ENCODE measurements around the gene EMILIN2. TPM values are rescaled to one million over a fixed set of nuclear protein-coding genes. Genes with fewer than 3 reads are reported as not detected.

Gene EMILIN2
- total RNA-seq, 1 experiment from 2014 or later: 20.0 TPM

- H2BK15ac ChIP-seq (ENCODE audit: low read depth, low read length): no peak overlapping the region
- H3K27me3 ChIP-seq (ENCODE audit: insufficient read depth, low read length): no peaks in the 10 kb centered on the region
- H4K91ac ChIP-seq (ENCODE audit: insufficient read length, low read depth, low read length): no peak overlapping the region
- H3K4me1 ChIP-seq (ENCODE audit: insufficient read depth, low read length): no peaks in the 10 kb centered on the region
- H4K20me1 ChIP-seq (ENCODE audit: control insufficient read depth, insufficient read depth, insufficient read length): no peaks in the 10 kb centered on the region
- H3K27ac Mint-ChIP-seq: no peak overlapping the region
- no peak overlapping the region for H2AFZ ChIP-seq (ENCODE audit: low read length)
- H2BK5ac ChIP-seq (ENCODE audit: insufficient read length, low read length): no peak overlapping the region
- no peak overlapping the region for H3K9ac ChIP-seq (ENCODE audit: extremely low read depth, insufficient read length, low read length)
- no peaks in the 10 kb centered on the region for H3K9me3 ChIP-seq (ENCODE audit: control insufficient read depth, low read depth, low read length)
- TF ChIP-seq CTCF (conservative IDR thresholded peaks at IDR 0.05): no peak
- no peak overlapping the region for H2BK12ac ChIP-seq (ENCODE audit: insufficient read length, low read depth, low read length)
- H3K27ac ChIP-seq (ENCODE audit: insufficient read length, low read depth, low read length): no peak overlapping the region
- H3K23ac ChIP-seq (ENCODE audit: insufficient read length, low read depth, low read length): no peak overlapping the region
- peaks cover 8 to 45% (median 31%) of the 10 kb centered on the region in 3 experiments; a peak in 6 of 7 replicates for H3K36me3 Mint-ChIP-seq (ENCODE audit: insufficient read depth in 1 of 3, low read depth in 3 of 3)
- H3K79me1 ChIP-seq (ENCODE audit: insufficient read depth, low read depth, low read length, poor library complexity, severe bottlenecking): no peaks in the 10 kb centered on the region
- H3K4ac ChIP-seq (ENCODE audit: low read depth, low read length): no peak overlapping the region
- peaks cover 6% of the 10 kb centered on the region; the same call in 1 of the 2 replicates for H3K27me3 Mint-ChIP-seq (ENCODE audit: low read depth)
- no peak overlapping the region for H3K18ac ChIP-seq (ENCODE audit: insufficient read length, low read depth, low read length)
- no peaks in the 10 kb centered on the region for H3K79me2 ChIP-seq (ENCODE audit: insufficient read depth, low read length)
- H3K14ac ChIP-seq (ENCODE audit: insufficient read depth, low read length): no peak overlapping the region
- WGBS (ENCODE audit: extremely low coverage, insufficient read length, low lambda C conversion rate): no CpG with 5 or more reads among the region's 9 CpGs
- no peak overlapping the region for H2BK120ac ChIP-seq (ENCODE audit: low read depth, low read length, poor library complexity, severe bottlenecking)
- no peak overlapping the region for H3K56ac ChIP-seq (ENCODE audit: insufficient read length, low read depth, low read length)
- no peak overlapping the region for H3K4me2 ChIP-seq (ENCODE audit: insufficient read depth, insufficient read length, low read length)
- no peaks in the 10 kb centered on the region for H3K9me3 Mint-ChIP-seq
- DNase-seq: no peak
- peak overlapping the region; percentile 35 to 79; a peak in 3 of 5 replicates for H3K4me3 Mint-ChIP-seq
- H3T11ph ChIP-seq (ENCODE audit: low read length): no peak overlapping the region
- H2AK5ac ChIP-seq (ENCODE audit: insufficient read length, low read length): no peak overlapping the region
- no peak overlapping the region for H4K5ac ChIP-seq (ENCODE audit: insufficient read length, low read depth, low read length)
- H2BK20ac ChIP-seq (ENCODE audit: low read depth, low read length, poor library complexity, severe bottlenecking): no peak overlapping the region
- no peak overlapping the region for H4K8ac ChIP-seq (replicated peaks; ENCODE audit: insufficient read length, low read depth, low read length)
- H3K23me2 ChIP-seq (ENCODE audit: insufficient read length, low read depth, low read length, poor library complexity, severe bottlenecking): peaks cover 5% of the 10 kb centered on the region
- H3K4me1 Mint-ChIP-seq: peaks cover 6 to 7% of the 10 kb centered on the region in 2 experiments
These were observed 61.5 kb downstream of the EMILIN2 start for GRCh38 chr18:2908166-2908945.
